ENCODE data around the gene OR51E2.

GRCh38 chr11:4644233-4644632 is 53.4 kb downstream of the OR51E2 start:
- no peak for TF ChIP-seq POLR2A (IDR thresholded peaks at IDR 0.05)
- TF ChIP-seq CTCF (IDR thresholded peaks at IDR 0.05) = no peak
- no peak for TF ChIP-seq POLR2AphosphoS5 (IDR thresholded peaks at IDR 0.05)
